Spinal cord (tissue), 10 donors: Measurements from ENCODE around the gene ZNF658. TPM values are rescaled to one million over a fixed set of nuclear protein-coding genes. Genes with fewer than 3 reads are reported as not detected.
"Not testable (repeated sequence)": the region's sequence is repeated elsewhere in the genome, so short reads cannot be mapped to it uniquely, and the experiment has no call there.

Experiments
- DNase-seq, 6 donors: peaks; one replicate each; pipeline versions ENCODE4 v3.0.0 to v3.0.0-alpha.2; 2013 to 2015; ENCODE audit warnings: low spot score in 6 of 6, low read depth in 4 of 6
- H3K27ac ChIP-seq: one replicate; pipeline ENCODE4 v1.5.1; 2013; ENCODE audit warnings: low read depth, low read length, control low read depth
- H3K27me3 ChIP-seq: one replicate; pipeline ENCODE4 v1.6.1; 2013; ENCODE audit warnings: low read length; ENCODE audit not compliant: control insufficient read depth, insufficient read depth
- H3K36me3 ChIP-seq: one replicate; pipeline ENCODE4 v1.6.1; 2013; ENCODE audit warnings: low read length; ENCODE audit not compliant: control insufficient read depth, insufficient read depth
- H3K4me1 ChIP-seq: one replicate; pipeline ENCODE4 v1.6.1; 2013; ENCODE audit warnings: low read length; ENCODE audit not compliant: control insufficient read depth, insufficient read depth
- H3K4me3 ChIP-seq: one replicate; pipeline ENCODE4 v1.5.1; 2013; ENCODE audit warnings: low read depth, low read length, control low read depth
- H3K9me3 ChIP-seq: one replicate; pipeline ENCODE4 v1.6.1; 2013; ENCODE audit warnings: low read length; ENCODE audit not compliant: control insufficient read depth, insufficient read depth
- WGBS: methylation state at CpG from one replicate; pipeline ENCODE4 v1.1.5; 2013; ENCODE audit warnings: missing lambda C conversion rate; ENCODE audit not compliant: insufficient coverage; 5-methylcytosine and 5-hydroxymethylcytosine counted together
- long read RNA-seq, 4 donors: transcript quantifications; one replicate each; lab custom pipeline, GENCODE V29; 2026
- polyA plus RNA-seq, 2 donors: library from polyadenylated mRNA; unstranded; fragments of 120-200 nt; gene quantifications; one replicate each; pipeline ENCODE4 v1.2.1, GENCODE V29; 2013; ENCODE audit not compliant: insufficient read length in 2 of 2
- total RNA-seq, 2 donors: library from RNA; depleted of rRNA in 1 of 2; stranded (reverse); fragments of 120-200 nt in 1 of 2; fragments of >200 nt in 1 of 2; gene quantifications; one replicate each; pipeline versions ENCODE4 v1.2.3 to v1.2.4, GENCODE V29; 2013 to 2014
- donor health status: healthy.

The ZNF658 gene
- 10 to 100 TPM; 17.4 to 18.8 TPM for total RNA-seq
- 1 to 10 TPM; 4.9 to 7.8 TPM for polyA plus RNA-seq
- long read RNA-seq, donor 1, full-length matches to known transcripts: 2 of 2 reads
- long read RNA-seq, donor 1, partial matches to known transcripts: 0 of 2 reads
- long read RNA-seq, donor 1, other reads (novel, unspliced or antisense): 0 of 2 reads
- long read RNA-seq, donor 2: 0 reads
- long read RNA-seq, donor 3, full-length matches to known transcripts: 1 of 1 reads
- long read RNA-seq, donor 3, partial matches to known transcripts: 0 of 1 reads
- long read RNA-seq, donor 3, other reads (novel, unspliced or antisense): 0 of 1 reads
- long read RNA-seq, donor 4: 0 reads

DNA sequence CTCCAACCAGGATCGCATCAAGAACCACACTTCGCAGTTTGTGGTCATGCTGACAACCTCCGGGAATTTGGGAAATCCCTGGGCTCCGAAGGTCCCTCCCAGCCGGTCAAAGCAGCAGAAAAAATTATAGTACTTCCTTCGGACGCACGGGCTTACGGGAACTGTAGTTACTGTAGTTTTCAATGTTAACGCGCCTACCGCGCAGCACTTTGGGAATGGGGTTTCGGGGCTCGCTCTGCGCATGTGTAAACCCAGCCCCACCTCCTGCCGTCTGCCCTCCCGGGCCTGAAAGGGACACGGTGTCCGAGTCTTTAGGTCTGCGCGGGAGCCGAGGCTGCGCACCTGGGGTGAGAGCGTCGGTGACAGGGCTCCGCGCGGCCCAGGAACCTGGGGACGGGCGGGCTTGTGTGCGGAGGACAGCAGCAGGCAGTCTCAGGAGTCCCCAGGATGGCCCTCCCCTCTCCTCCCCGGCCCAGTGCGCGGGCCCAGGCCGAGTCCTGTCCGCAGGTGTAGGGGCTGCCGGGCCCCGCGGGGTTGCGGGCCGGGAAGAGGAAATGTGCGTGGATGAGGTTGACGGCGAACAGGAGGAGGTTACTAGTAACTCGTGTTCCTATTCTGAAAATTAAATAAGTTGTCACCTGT is at the start of gene ZNF658:
Gene ZNF658 (plus strand): TSS at position 236 of the 642 bp plus-strand sequence. CDS start 2,837 bp downstream, outside the sequence.
- 0% methylated on average over 13 of the region's 46 CpGs for WGBS
- H3K27ac ChIP-seq: not testable (repeated sequence)

DNA sequence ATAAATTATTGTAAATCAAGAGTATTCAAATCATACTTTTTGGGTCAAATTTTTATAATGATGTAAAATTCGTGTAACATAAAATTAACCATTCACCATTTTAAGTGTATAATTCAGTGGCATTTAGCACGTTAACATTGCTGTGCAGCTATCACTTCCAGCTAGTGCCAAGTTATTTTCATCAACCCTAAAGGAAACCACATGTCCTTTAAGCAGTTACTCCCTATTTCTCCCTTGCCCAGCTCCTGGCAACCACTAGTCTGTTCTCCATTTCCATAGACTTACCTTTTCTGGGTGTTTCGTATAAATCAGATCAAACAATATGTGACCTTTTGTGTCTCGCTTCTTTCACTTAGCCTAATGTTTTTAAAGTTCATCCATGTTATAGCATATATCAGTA is 38.8 kb upstream of the ZNF658 start:
- H3K4me1 ChIP-seq, H3K4me3 ChIP-seq, H3K9me3 ChIP-seq, H3K36me3 ChIP-seq, DNase-seq, H3K27me3 ChIP-seq, H3K27ac ChIP-seq: not testable (repeated sequence)
- no CpG with 5 or more reads among the region's 4 CpGs for WGBS

More for the DNA sequence above, at the start of gene ZNF658:
- not testable (repeated sequence) for H3K9me3 ChIP-seq, H3K4me1 ChIP-seq, H3K27me3 ChIP-seq, H3K36me3 ChIP-seq
- peak; percentile 42 to 97 (median 65) for DNase-seq
- peak within 1 kb of the TSS; percentile 46 for H3K4me3 ChIP-seq

DNA sequence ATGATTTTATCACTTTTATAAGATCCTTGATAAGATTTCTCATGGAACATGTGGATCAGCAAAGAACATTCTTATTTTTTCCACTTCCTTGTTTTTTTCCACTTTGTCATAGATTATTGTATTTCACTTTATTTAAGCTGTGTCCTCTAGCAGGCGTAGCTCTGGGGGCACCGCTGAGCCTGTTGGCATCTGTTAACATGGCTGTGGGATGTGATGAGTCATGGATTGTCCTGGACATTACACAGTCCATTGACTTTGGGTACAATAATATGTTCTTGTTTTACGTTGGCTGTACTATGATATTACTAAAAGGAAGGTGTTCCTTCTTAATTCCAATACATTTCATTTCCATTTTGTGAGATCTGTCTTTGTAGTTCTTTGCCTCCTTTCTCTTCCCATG is 31.9 kb upstream of the ZNF658 start:
- no CpG with 5 or more reads among the region's 3 CpGs for WGBS
- H3K4me3 ChIP-seq, DNase-seq: not testable (repeated sequence)

DNA sequence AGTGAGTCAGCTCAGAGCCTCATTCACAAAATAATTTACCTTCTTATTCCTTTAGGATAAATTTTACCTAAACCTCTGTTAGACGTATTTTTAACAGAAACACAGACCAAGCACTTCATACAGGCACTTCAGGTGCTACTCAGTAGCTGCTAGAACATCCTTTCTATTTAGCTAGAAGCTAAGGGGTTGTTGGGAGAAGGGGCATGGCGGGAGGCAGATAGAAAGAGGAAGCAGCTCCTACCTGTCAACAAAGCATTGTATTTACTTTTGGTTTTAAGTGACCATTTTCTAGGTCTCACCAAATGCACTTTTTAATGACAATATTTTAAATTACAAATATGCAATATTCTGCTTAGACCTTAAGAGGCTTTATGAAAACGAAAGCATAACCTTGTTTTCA is 19.9 kb upstream of the ZNF658 start:
- not testable (repeated sequence) for DNase-seq, H3K36me3 ChIP-seq, H3K9me3 ChIP-seq, H3K27me3 ChIP-seq, H3K4me3 ChIP-seq, H3K27ac ChIP-seq, H3K4me1 ChIP-seq
- no CpG with 5 or more reads among the region's 3 CpGs for WGBS

More for the DNA sequence above, 31.9 kb upstream of the ZNF658 start:
- H3K27me3 ChIP-seq, H3K27ac ChIP-seq, H3K4me1 ChIP-seq, H3K9me3 ChIP-seq, H3K36me3 ChIP-seq: not testable (repeated sequence)

DNA sequence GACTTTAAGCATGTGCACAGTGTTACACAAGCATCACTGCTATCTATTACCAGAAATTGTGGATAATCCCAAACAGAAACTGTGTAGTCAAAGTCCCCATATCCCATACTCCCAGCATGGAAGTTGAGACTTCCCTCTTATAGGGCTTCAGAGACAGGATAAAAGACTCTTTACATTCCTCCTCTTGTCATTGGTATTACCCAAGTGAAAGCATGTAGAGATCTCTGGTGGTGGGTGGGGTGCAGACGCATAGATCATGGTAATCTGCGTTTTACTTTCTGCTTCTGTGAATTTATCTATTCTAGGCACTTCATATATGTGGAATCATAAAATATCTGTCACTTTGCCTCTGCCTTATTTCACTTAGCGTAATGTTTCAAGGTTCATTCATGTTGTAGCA is 18.7 kb upstream of the ZNF658 start:
- H3K27ac ChIP-seq, H3K36me3 ChIP-seq, H3K27me3 ChIP-seq, H3K4me1 ChIP-seq, DNase-seq, H3K4me3 ChIP-seq, H3K9me3 ChIP-seq: not testable (repeated sequence)
- WGBS: no CpG with 5 or more reads among the region's 3 CpGs

DNA sequence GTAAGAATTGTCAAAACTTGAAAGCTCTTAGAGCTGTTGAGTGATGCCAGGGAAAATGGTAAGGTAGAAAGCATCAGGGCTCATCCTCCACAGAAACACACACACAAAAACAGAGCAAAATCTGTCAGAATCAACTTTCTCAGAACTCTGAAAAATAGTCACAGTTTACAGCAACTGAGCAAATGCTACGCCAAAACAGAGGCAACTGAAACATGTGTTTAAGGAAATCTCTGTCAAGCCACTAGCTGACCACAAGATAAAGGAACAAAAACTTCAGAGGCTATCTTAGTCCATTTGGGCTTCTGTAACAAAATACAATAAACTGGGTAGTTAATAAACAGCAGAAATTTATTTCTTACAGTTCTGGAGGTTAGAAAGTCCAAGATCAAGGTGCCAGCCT is 10.2 kb upstream of the ZNF658 start:
- no CpG with 5 or more reads among the region's 1 CpG for WGBS
- not testable (repeated sequence) for H3K4me1 ChIP-seq

DNA sequence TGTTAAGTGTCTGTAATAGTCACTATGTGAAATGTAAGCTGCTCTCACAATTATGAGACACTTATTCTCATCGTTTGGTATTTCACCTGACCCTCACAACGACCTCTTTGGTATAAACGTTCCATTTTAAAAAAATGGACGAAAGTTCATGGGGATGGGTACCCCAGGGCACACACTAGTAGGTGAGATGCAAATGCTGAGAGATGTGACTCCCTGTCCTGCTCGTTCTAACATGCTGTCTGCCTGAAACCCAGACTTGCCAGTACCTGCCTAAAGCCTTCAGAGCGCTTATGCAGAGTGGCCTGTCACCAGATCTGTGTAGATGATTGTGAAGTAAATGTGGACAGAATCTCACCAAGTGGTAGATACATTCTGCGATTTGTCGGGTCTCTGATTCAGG is 616 bp downstream of the ZNF658 start:
- DNase-seq: peak in 3 of 6 donors; percentile 1 to 3 (median 2)
- H3K27ac ChIP-seq, H3K9me3 ChIP-seq, H3K36me3 ChIP-seq, H3K4me1 ChIP-seq, H3K27me3 ChIP-seq: not testable (repeated sequence)
- WGBS: 40% methylated on average over 1 of the region's 8 CpGs
- peak overlapping the region; percentile 46 for H3K4me3 ChIP-seq

More for the DNA sequence above, 10.2 kb upstream of the ZNF658 start:
- not testable (repeated sequence) for H3K27me3 ChIP-seq, DNase-seq, H3K36me3 ChIP-seq, H3K4me3 ChIP-seq, H3K9me3 ChIP-seq, H3K27ac ChIP-seq

DNA sequence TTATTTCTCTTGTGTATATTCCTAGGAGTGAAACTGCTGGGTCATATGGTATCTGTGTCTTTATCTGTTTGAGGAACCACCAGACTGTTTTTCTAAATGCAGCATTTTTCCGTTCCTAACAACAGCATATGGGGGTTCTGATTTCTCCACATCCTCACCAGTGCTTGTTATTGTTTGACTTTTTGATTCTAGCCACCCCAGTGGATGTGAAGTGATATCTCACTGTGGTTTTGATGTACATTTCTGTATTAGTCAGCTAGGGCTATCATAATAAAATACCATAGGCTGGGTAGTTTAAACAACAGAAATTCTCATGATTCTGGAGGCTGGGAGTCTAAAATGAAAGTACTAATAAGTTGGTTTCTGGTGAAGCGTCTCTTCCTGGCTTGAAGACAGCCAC is 9.0 kb downstream of the ZNF658 start:
- not testable (repeated sequence) for H3K27ac ChIP-seq, H3K36me3 ChIP-seq, H3K4me1 ChIP-seq, H3K4me3 ChIP-seq, H3K27me3 ChIP-seq, H3K9me3 ChIP-seq, DNase-seq
- no CpG with 5 or more reads among the region's 2 CpGs for WGBS

DNA sequence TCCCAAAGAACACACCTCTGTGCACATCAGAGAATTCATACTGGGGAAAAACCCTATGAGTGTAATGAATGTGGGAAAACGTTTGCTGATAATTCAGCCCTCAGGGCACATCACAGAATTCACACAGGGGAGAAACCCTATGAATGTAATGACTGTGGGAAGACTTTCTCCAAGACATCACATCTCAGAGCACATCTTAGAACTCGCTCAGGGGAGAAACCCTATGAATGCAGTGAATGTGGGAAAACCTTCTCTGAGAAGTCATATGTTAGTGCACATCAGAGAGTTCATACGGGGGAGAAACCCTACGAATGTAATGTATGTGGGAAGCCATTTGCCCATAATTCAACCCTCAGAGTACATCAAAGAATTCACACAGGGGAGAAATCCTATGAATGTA is 19.5 kb downstream of the ZNF658 start:
- H3K4me3 ChIP-seq, H3K9me3 ChIP-seq, DNase-seq, H3K36me3 ChIP-seq, H3K27ac ChIP-seq, H3K27me3 ChIP-seq, H3K4me1 ChIP-seq: not testable (repeated sequence)
- WGBS: no CpG with 5 or more reads among the region's 4 CpGs
